ENCODE data around the gene SEMA5B. TPM values are rescaled to one million over a fixed set of nuclear protein-coding genes. Genes with fewer than 3 reads are reported as not detected.

Gene SEMA5B
- total and polyA plus RNA-seq, 2 of the 4 experiments (the other 2 are of a cell fraction): not detected

DNA sequence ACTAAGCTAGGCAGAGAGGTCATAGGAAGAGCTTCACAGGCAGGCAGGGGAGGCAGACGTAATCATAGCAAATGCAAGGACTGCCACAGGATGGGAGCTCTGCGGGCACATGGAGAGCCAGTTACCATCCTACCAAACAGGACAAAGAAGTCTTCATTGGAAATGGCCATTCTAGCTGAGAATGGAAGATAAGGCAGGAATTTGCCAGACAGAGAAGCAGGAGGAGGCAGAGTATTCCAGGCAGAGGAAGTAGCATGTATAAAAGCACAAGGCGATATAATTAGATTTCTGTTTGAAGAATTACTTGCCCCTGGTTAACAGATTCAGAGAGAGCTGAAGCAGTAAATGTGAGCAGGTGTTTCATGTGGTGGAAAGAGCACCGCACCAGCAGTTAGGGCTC, 3.5 kb upstream of the SEMA5B start:
- WGBS, 2 experiments (ENCODE audit: extremely low coverage in 2 of 2, insufficient read length in 1 of 2): no CpG with 5 or more reads among the region's 4 CpGs

More for the DNA sequence above, 3.5 kb upstream of the SEMA5B start:
- ATAC-seq (ENCODE audit: low read depth) (no peak), DNase-seq (no peak)
- Histone ChIP-seq H3K4me1 (ENCODE audit: control insufficient read depth, insufficient read depth, low read length) (peaks cover 5% of the 10 kb centered on the region; the same call in 1 of the 2 replicates), H3K27me3 (ENCODE audit: control insufficient read depth, insufficient read depth, low read length) (peaks cover 81% of the 10 kb centered on the region), H3K23ac (ENCODE audit: low read depth, low read length) (no peak overlapping the region), H3K18ac (ENCODE audit: low read depth, low read length) (no peak overlapping the region), H4K5ac (ENCODE audit: low read depth, low read length) (no peak overlapping the region), H3K27ac (ENCODE audit: insufficient read depth, low read length) (no peak overlapping the region), H2AFZ (replicated peaks; ENCODE audit: low read length, poor library complexity) (no peak overlapping the region), H3K79me1 (ENCODE audit: low read depth in 1 of 2, low read length in 2 of 2) (no peaks in the 10 kb centered on the region), H3K36me3 (ENCODE audit: control insufficient read depth, insufficient read depth, low read length) (no peaks in the 10 kb centered on the region), H3K4me3 (ENCODE audit: insufficient read depth, low read depth, low read length) (no peak overlapping the region), H2AK5ac (ENCODE audit: low read depth, low read length) (no peak overlapping the region), H3K9ac (ENCODE audit: low read depth, low read length) (no peak overlapping the region), H2BK20ac (ENCODE audit: low read depth, low read length) (no peak overlapping the region), H4K20me1 (ENCODE audit: insufficient read depth, low read length) (0 out of 2 replicates have a peak, but pooled peaks cover 3% of the 10 kb centered on the region), H4K91ac (ENCODE audit: insufficient read depth, low read depth, low read length) (no peak overlapping the region), H2BK15ac (ENCODE audit: low read depth, low read length) (no peak overlapping the region), H3K14ac (replicated peaks; ENCODE audit: low read depth, low read length) (no peak overlapping the region), H3K4me2 (ENCODE audit: low read depth, low read length) (no peak overlapping the region), H2BK120ac (ENCODE audit: low read depth, low read length) (no peak overlapping the region), H2AK9ac (replicated peaks; ENCODE audit: low read depth, low read length, poor library complexity) (no peak overlapping the region), H2BK5ac (ENCODE audit: low read depth, low read length, poor library complexity, severe bottlenecking) (no peak overlapping the region), H3K4ac (ENCODE audit: low read depth, low read length) (no peak overlapping the region), H3K56ac (ENCODE audit: extremely low read depth, insufficient read depth, low read length) (no peak overlapping the region), H4K8ac (ENCODE audit: low read depth in 2 of 2, low read length in 2 of 2) (no peak overlapping the region), H3K9me1 (ENCODE audit: insufficient read depth, low read length) (no peaks in the 10 kb centered on the region), H3K9me3 (ENCODE audit: control insufficient read depth, insufficient read depth, low read length) (no peaks in the 10 kb centered on the region)
- TF ChIP-seq POLR2A (IDR thresholded peaks at IDR 0.05; ENCODE audit: low read depth, low read length) (no peak), CTCF (conservative IDR thresholded peaks at IDR 0.05; ENCODE audit: low read depth, low read length) (no peak), RFX5 (IDR thresholded peaks at IDR 0.05; ENCODE audit: low read depth, low read length) (no peak), RCOR1 (IDR thresholded peaks at IDR 0.05; ENCODE audit: insufficient replicate concordance, low read length) (no peak), BHLHE40 (IDR thresholded peaks at IDR 0.05; ENCODE audit: low read depth, low read length) (no peak), CEBPB (IDR thresholded peaks at IDR 0.05; ENCODE audit: low read depth, low read length) (no peak), NFE2L2 (IDR thresholded peaks at IDR 0.05; ENCODE audit: low read depth, low read length) (no peak), FOS (IDR thresholded peaks at IDR 0.05; ENCODE audit: low read depth, low read length) (no peak), SMC3 (IDR thresholded peaks at IDR 0.05; ENCODE audit: low read depth, low read length) (no peak), RAD21 (IDR thresholded peaks at IDR 0.05; ENCODE audit: low read length) (no peak), USF2 (IDR thresholded peaks at IDR 0.05; ENCODE audit: low read depth, low read length) (no peak), MAFK (IDR thresholded peaks at IDR 0.05; ENCODE audit: low read depth, low read length) (no peak), CHD1 (IDR thresholded peaks at IDR 0.05; ENCODE audit: low read depth, low read length) (no peak), MAZ (IDR thresholded peaks at IDR 0.05; ENCODE audit: borderline replicate concordance, low read depth, low read length) (no peak), MXI1 (IDR thresholded peaks at IDR 0.05; ENCODE audit: borderline replicate concordance, low read depth, low read length) (no peak)
- TF ChIP-seq, protein P1, sequence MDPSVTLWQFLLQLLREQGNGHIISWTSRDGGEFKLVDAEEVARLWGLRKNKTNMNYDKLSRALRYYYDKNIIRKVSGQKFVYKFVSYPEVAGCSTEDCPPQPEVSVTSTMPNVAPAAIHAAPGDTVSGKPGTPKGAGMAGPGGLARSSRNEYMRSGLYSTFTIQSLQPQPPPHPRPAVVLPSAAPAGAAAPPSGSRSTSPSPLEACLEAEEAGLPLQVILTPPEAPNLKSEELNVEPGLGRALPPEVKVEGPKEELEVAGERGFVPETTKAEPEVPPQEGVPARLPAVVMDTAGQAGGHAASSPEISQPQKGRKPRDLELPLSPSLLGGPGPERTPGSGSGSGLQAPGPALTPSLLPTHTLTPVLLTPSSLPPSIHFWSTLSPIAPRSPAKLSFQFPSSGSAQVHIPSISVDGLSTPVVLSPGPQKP (IDR thresholded peaks at IDR 0.05; ENCODE audit: borderline replicate concordance, low read depth, low read length): no peak
- CTCF ChIA-PET: interaction anchor here (0.5 to 1.5 kb wide), 3 partner anchors 13 to 276 kb away, joined by 3 to 6 read pairs (median 3); no protein-coding TSS in a partner anchor
- intact Hi-C loops (cut with micrococcal nuclease) (no loop called here), in situ Hi-C loops (cut with MboI; ENCODE audit: low sequenced_read_pairs) (no loop called here), dilution Hi-C loops (cut with HindIII; ENCODE audit: low sequenced_read_pairs, unreplicated experiment) (no loop called here)
- POLR2A ChIA-PET (ENCODE audit: unreplicated experiment): no interaction called here
- no TSS peak for BruUV-seq (replicated peaks)

All from IMR-90 (cell line).